ENCODE measurements around the gene SPAG6.

DNA sequence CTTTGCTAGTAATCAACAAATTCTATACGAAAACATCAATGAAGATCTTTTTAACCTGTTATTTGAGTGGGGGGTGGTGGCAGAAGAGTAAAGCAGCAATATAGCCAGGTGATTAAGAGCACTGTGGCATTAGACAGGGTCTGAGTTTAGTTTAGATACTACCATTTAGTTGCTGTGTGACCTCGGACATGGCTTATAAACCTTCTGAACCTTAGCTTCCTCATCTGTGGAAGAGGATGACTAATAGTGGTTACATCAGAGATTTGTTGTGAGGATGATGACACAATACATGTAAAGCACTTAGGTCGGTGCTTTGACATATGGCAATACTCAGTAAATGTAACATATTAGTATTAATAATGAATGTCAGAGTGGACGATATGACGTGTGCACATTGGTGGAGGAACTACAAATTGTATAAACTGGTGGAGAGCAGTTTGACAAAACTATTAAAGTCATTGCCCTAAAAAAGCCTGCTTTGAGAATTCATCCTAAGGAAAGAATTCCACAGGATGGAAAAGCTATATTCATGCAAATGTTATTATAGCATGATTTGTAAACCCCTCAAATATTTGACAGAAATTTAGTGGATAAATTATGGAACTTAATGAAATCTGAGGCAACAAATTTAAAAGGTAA, 24.3 kb downstream of the SPAG6 start:
- TF ChIP-seq, protein P1, sequence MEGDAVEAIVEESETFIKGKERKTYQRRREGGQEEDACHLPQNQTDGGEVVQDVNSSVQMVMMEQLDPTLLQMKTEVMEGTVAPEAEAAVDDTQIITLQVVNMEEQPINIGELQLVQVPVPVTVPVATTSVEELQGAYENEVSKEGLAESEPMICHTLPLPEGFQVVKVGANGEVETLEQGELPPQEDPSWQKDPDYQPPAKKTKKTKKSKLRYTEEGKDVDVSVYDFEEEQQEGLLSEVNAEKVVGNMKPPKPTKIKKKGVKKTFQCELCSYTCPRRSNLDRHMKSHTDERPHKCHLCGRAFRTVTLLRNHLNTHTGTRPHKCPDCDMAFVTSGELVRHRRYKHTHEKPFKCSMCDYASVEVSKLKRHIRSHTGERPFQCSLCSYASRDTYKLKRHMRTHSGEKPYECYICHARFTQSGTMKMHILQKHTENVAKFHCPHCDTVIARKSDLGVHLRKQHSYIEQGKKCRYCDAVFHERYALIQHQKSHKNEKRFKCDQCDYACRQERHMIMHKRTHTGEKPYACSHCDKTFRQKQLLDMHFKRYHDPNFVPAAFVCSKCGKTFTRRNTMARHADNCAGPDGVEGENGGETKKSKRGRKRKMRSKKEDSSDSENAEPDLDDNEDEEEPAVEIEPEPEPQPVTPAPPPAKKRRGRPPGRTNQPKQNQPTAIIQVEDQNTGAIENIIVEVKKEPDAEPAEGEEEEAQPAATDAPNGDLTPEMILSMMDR (conservative IDR thresholded peaks at IDR 0.05) = no peak
- TF ChIP-seq ZFX (IDR thresholded peaks at IDR 0.05) = no peak
